GM12878 (cell line): Measurements from ENCODE around the gene PTPRN2. TPM values are rescaled to one million over a fixed set of nuclear protein-coding genes. Genes with fewer than 3 reads are reported as not detected.

Source experiments
- ATAC-seq: fragments of 200-7000 bp; cut with Tn5 transposase; 3 replicates; pipeline ENCODE4 v1.9.1; 2020; ENCODE audit warnings: mild to moderate bottlenecking, moderate library complexity
- BruUV-seq: library from RNA; stranded (reverse); fragments of 400-500 nt; replicated peaks from 2 replicates; lab custom pipeline; 2021; lab: Mats Ljungman, UMichigan
- CTCF ChIA-PET: fragments of 300-600 bp; sonication (Branson Sonifier 250); formaldehyde crosslinking; extraction: SDS; loops from one replicate; lab custom pipeline; 2021; ENCODE audit warnings: inconsistent platforms; lab: Yijun Ruan, JAX
- POLR2A ChIA-PET: fragments of 350-600 bp; formaldehyde crosslinking; extraction: SDS; loops from one replicate; lab custom pipeline; 2021; ENCODE audit warnings: inconsistent platforms; lab: Charles Lee
- RAD21 ChIA-PET: fragments of 300-600 bp; sonication (Branson Sonifier 250); formaldehyde crosslinking; loops from one replicate; lab custom pipeline; 2023; ENCODE audit warnings: antibody characterized with exemption; ENCODE audit not compliant: unreplicated experiment; lab: Charles Lee
- SMC1A ChIA-PET: fragments of 300-600 bp; sonication (Branson Sonifier 250); formaldehyde crosslinking; loops from one replicate; lab custom pipeline; 2023; ENCODE audit not compliant: unreplicated experiment, uncharacterized antibody; lab: Charles Lee
- DNase-seq: peaks from one replicate; pipeline ENCODE4 v3.0.0-alpha.2; 2011; ENCODE audit warnings: low read depth, low spot score
- FAIRE-seq: peaks from 3 replicates; lab custom pipeline; 2011; peaks lifted over from hg19 to GRCh38; lab: Jason Lieb, UNC
- H2AFZ ChIP-seq: 2 replicates; pipeline ENCODE4 v1.6.0; 2011; ENCODE audit warnings: low read depth, low read length, control low read depth; ENCODE audit not compliant: control insufficient read depth
- H3K27ac ChIP-seq: 2 replicates; pipeline ENCODE4 v1.5.1; 2011; ENCODE audit warnings: control low read depth; ENCODE audit not compliant: control insufficient read depth, insufficient read depth
- H3K27me3 ChIP-seq, 2 experiments: replicated peaks in 1 of 2; 2 replicates each; pipeline versions ENCODE4 v1.6.0 to v1.6.1; 2011; ENCODE audit warnings: low read length in 1 of 2; ENCODE audit not compliant: control insufficient read depth in 2 of 2, insufficient read depth in 2 of 2
- H3K36me3 ChIP-seq, 2 experiments: 2 replicates each; pipeline ENCODE4 v1.5.1; 2011; ENCODE audit warnings: low read length in 1 of 2; ENCODE audit not compliant: control insufficient read depth in 2 of 2, insufficient read depth in 2 of 2
- H3K4me1 ChIP-seq: 2 replicates; pipeline ENCODE4 v1.6.1; 2011; ENCODE audit warnings: mild to moderate bottlenecking, low read length, moderate library complexity, mixed read lengths; ENCODE audit not compliant: control insufficient read depth, insufficient read depth
- H3K4me2 ChIP-seq: 2 replicates; pipeline ENCODE4 v1.6.0; 2011; ENCODE audit warnings: control low read depth; ENCODE audit not compliant: control insufficient read depth, insufficient read depth
- H3K4me3 ChIP-seq: fragments of 200-600 bp; sonication (generic); 2 replicates; pipeline ENCODE4 v1.5.1; 2016
- H3K79me2 ChIP-seq: 2 replicates; pipeline ENCODE4 v1.6.0; 2011; ENCODE audit warnings: low read length; ENCODE audit not compliant: control insufficient read depth, insufficient read depth
- H3K9ac ChIP-seq: 2 replicates; pipeline ENCODE4 v1.8.0; 2011; ENCODE audit warnings: low read length, control low read depth, mixed read lengths; ENCODE audit not compliant: control insufficient read depth, insufficient read depth
- H3K9me3 ChIP-seq: replicated peaks from 3 replicates; pipeline ENCODE4 v1.5.1; 2011; ENCODE audit warnings: mild to moderate bottlenecking, low read length; ENCODE audit not compliant: control insufficient read depth, insufficient read depth
- H4K20me1 ChIP-seq: 2 replicates; pipeline ENCODE4 v1.6.0; 2011; ENCODE audit not compliant: control insufficient read depth, insufficient read depth
- BMI1 ChIP-seq: fragments of 450-650 bp; IDR thresholded peaks from 2 replicates; pipeline ENCODE4 v1.6.1; 2016; ENCODE audit warnings: mild to moderate bottlenecking, moderate library complexity, borderline replicate concordance
- CBFB ChIP-seq: IDR thresholded peaks from 2 replicates; pipeline ENCODE4 v1.6.1; 2016; ENCODE audit warnings: antibody characterized with exemption, low read depth
- CHD1 ChIP-seq: IDR thresholded peaks from 2 replicates; pipeline ENCODE4 v1.6.1; 2012; ENCODE audit warnings: low read depth, low read length, improper control_type of control experiment
- EED ChIP-seq: sonication (generic); IDR thresholded peaks from 2 replicates; pipeline ENCODE4 v1.6.1; 2016; ENCODE audit warnings: antibody characterized with exemption, low read depth
- EZH2 ChIP-seq: IDR thresholded peaks from 2 replicates; pipeline ENCODE4 v1.6.1; 2012; ENCODE audit warnings: low read depth, mild to moderate bottlenecking, control low read depth, inconsistent platforms, low read length, borderline replicate concordance; ENCODE audit not compliant: control insufficient read depth
- NR2C2 ChIP-seq: IDR thresholded peaks from 2 replicates; pipeline ENCODE4 v1.6.1; 2011; ENCODE audit warnings: borderline replicate concordance, low read depth; ENCODE audit not compliant: control insufficient read depth, insufficient read length
- RELA ChIP-seq: fragments of 450-650 bp; IDR thresholded peaks from 2 replicates; pipeline ENCODE4 v1.8.0; 2014; ENCODE audit warnings: borderline replicate concordance; ENCODE audit not compliant: partially characterized antibody
- RUNX3 ChIP-seq: IDR thresholded peaks from 2 replicates; pipeline ENCODE4 v1.6.1; 2012; ENCODE audit warnings: low read length, inconsistent platforms
- SIN3A ChIP-seq: IDR thresholded peaks from 2 replicates; pipeline ENCODE4 v1.6.1; 2012; ENCODE audit warnings: low read depth, low read length, improper control_type of control experiment
- ZBED1 ChIP-seq: IDR thresholded peaks from 2 replicates; pipeline ENCODE4 v1.6.1; 2016; ENCODE audit warnings: borderline replicate concordance
- ZNF24 ChIP-seq: fragments of 450-650 bp; IDR thresholded peaks from 2 replicates; pipeline ENCODE4 v1.6.1; 2017; ENCODE audit warnings: antibody characterized with exemption, mild to moderate bottlenecking
- WGBS: methylation state at CpG from one replicate; pipeline ENCODE4 v1.1.6; 2016; ENCODE audit warnings: low lambda C conversion rate; ENCODE audit not compliant: insufficient replicate concordance, insufficient coverage; ENCODE audit errors: missing lambda C conversion rate; 5-methylcytosine and 5-hydroxymethylcytosine counted together
- in situ Hi-C: fragments of 300-500 bp; cut with MboI; formaldehyde crosslinking; loops from 9 replicates; pipeline ENCODE4 v1.14.3; 2018; ENCODE audit warnings: mixed read lengths
- intact Hi-C: fragments of 100-400 bp; cut with micrococcal nuclease; formaldehyde crosslinking; loops from one replicate; pipeline ENCODE4 v1.14.2; 2022; ENCODE audit not compliant: unreplicated experiment
- polyA plus RNA-seq, 11 experiments: library from polyadenylated mRNA; depleted of rRNA in 4 of 11; unstranded in 6 of 11; stranded (reverse) in 5 of 11; fragments of >200 nt; fragmentation: Nextera tagmentation in 4 of 11; fragmentation: Illumina TruSeq in 1 of 11; extraction: Ambion mirVana in 4 of 11; extraction: Trizol in 1 of 11; gene quantifications; 1 replicate in 1 of 11; 2 replicates in 10 of 11; pipeline versions ENCODE4 v1.2.1 to v1.2.3, GENCODE V29; 2011 to 2016; ENCODE audit warnings: inconsistent platforms in 2 of 11, missing spikeins in 2 of 11, low read depth in 1 of 11
- total RNA-seq, 4 experiments: library from RNA; depleted of rRNA in 3 of 4; stranded (reverse); fragments of >200 nt in 3 of 4; fragmentation: Illumina TruSeq in 1 of 4; extraction: Trizol in 1 of 4; gene quantifications; 2 replicates each; pipeline versions ENCODE4 v1.2.1 to v1.2.3, GENCODE V29; 2013 to 2021
- TF ChIP-seq, protein P1 (sequence below): IDR thresholded peaks from 2 replicates; pipeline ENCODE4 v1.6.1; 2012; ENCODE audit warnings: low read length, inconsistent platforms
- TF ChIP-seq, protein P2 (sequence below): IDR thresholded peaks from 2 replicates; pipeline ENCODE4 v1.6.1; 2012; ENCODE audit warnings: low read depth, low read length, improper control_type of control experiment
- TF ChIP-seq, protein P3 (sequence below), 3 experiments: IDR thresholded peaks in 2 of 3; conservative IDR thresholded peaks in 1 of 3; 2 replicates each; pipeline ENCODE4 v1.5.1; 2011; ENCODE audit warnings: low read depth in 3 of 3, low read length in 3 of 3, mild to moderate bottlenecking in 3 of 3, control low read depth in 2 of 3, moderate library complexity in 2 of 3, inconsistent platforms in 1 of 3, mixed read lengths in 1 of 3; ENCODE audit not compliant: control insufficient read depth in 2 of 3, insufficient read depth in 1 of 3; ENCODE audit errors: extremely low read depth in 1 of 3
- TF ChIP-seq, protein P4 (sequence below): IDR thresholded peaks from 2 replicates; pipeline ENCODE4 v1.6.1; 2011; ENCODE audit warnings: mild to moderate bottlenecking, low read depth, low read length, moderate library complexity; ENCODE audit not compliant: insufficient replicate concordance

PTPRN2 gene
- total and polyA plus RNA-seq, 10 of the 15 experiments (the other 5 are each of a cell fraction or from before 2014, with no cell fraction given): 5.4 TPM; not detected in 9

DNA sequence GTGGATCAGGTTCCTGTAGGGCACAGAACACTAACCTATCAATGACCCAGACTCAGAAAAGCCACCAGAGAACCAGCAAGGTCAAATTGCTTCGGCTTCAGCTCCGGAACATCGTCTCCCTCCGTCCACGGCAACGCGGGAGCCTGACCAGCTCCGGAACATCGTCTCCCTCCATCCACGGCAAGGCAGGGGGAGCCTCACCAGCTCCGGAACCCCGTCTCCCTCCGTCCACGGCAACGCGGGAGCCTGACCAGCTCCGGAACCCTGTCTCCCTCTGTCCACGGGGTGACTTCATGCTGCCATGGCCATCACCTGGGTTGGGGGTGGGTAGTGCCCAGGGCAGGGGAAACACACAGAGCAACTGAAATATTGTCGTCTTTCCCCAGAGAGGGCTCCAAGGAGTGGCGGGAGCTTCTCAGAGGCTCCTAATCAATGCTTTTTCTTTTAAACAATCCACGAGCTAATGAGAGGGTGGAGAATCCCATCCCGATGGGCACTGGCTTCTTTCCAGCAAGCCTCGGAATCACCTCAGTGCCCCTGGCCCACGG is 847.3 kb downstream of the PTPRN2 start (continued):
- TF ChIP-seq, protein P1, sequence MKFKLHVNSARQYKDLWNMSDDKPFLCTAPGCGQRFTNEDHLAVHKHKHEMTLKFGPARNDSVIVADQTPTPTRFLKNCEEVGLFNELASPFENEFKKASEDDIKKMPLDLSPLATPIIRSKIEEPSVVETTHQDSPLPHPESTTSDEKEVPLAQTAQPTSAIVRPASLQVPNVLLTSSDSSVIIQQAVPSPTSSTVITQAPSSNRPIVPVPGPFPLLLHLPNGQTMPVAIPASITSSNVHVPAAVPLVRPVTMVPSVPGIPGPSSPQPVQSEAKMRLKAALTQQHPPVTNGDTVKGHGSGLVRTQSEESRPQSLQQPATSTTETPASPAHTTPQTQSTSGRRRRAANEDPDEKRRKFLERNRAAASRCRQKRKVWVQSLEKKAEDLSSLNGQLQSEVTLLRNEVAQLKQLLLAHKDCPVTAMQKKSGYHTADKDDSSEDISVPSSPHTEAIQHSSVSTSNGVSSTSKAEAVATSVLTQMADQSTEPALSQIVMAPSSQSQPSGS: no peak

DNA sequence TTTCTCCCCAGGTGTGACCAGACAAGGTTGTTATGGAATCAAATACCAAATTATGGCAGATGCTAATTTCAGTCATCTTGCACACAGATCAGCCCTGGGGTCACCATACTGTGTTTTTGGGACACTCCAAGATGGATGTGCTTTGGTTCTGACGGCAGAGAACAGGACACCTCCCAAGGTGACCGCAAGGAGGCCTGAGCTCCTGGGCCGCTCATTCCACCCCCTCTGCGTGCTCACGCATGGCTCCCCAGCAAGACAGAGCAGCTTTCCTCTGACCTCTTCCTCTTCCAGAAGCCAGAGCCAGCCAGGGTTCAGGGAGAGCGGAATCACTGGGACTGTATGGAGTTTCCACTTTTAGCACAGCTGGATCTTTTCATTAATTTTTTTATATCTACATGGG is 848.0 kb downstream of the PTPRN2 start:
- FAIRE-seq (no peak), DNase-seq (no peak), ATAC-seq (no peak)
- no peak overlapping the region for H3K27ac ChIP-seq
- no peaks in the 10 kb centered on the region for H3K4me1 ChIP-seq
- H3K4me2 ChIP-seq: no peak overlapping the region
- H4K20me1 ChIP-seq: no peaks in the 10 kb centered on the region
- H3K4me3 ChIP-seq: no peak overlapping the region
- no peaks in the 10 kb centered on the region for H3K79me2 ChIP-seq
- no TSS peak for BruUV-seq
- ChIA-PET POLR2A (no interaction called here), SMC1A (interaction anchor here (0.8 kb wide), 1 partner anchor 9 kb away, joined by 3 read pairs; no protein-coding TSS in a partner anchor), CTCF (no interaction called here), RAD21 (no interaction called here)
- H3K36me3 ChIP-seq: no peaks in the 10 kb centered on the region
- in situ Hi-C loops: no loop called here
- no peak overlapping the region for H2AFZ ChIP-seq
- no peaks in the 10 kb centered on the region for H3K27me3 ChIP-seq
- WGBS: 61% methylated on average over 6 of the region's 6 CpGs
- intact Hi-C loops: no loop called here
- H3K9ac ChIP-seq: no peak overlapping the region
- H3K9me3 ChIP-seq: no peaks in the 10 kb centered on the region; the same call in 2 of the 3 replicates
- no peak for TF ChIP-seq RELA
- no peak for TF ChIP-seq EZH2
- no peak for TF ChIP-seq ZBED1
- TF ChIP-seq, protein P2, sequence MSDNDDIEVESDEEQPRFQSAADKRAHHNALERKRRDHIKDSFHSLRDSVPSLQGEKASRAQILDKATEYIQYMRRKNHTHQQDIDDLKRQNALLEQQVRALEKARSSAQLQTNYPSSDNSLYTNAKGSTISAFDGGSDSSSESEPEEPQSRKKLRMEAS: no peak
- no peak for TF ChIP-seq EED
- TF ChIP-seq NR2C2: no peak
- TF ChIP-seq, protein P3, sequence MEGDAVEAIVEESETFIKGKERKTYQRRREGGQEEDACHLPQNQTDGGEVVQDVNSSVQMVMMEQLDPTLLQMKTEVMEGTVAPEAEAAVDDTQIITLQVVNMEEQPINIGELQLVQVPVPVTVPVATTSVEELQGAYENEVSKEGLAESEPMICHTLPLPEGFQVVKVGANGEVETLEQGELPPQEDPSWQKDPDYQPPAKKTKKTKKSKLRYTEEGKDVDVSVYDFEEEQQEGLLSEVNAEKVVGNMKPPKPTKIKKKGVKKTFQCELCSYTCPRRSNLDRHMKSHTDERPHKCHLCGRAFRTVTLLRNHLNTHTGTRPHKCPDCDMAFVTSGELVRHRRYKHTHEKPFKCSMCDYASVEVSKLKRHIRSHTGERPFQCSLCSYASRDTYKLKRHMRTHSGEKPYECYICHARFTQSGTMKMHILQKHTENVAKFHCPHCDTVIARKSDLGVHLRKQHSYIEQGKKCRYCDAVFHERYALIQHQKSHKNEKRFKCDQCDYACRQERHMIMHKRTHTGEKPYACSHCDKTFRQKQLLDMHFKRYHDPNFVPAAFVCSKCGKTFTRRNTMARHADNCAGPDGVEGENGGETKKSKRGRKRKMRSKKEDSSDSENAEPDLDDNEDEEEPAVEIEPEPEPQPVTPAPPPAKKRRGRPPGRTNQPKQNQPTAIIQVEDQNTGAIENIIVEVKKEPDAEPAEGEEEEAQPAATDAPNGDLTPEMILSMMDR (IDR thresholded peaks at IDR 0.05 in 2 of 3, conservative IDR thresholded peaks at IDR 0.05 in 1 of 3; ENCODE audit: control insufficient read depth in 2 of 3, extremely low read depth in 1 of 3, insufficient read depth in 1 of 3, low read depth in 3 of 3, low read length in 3 of 3): no peak
- TF ChIP-seq SIN3A: no peak
- TF ChIP-seq RUNX3: no peak
- no peak for TF ChIP-seq BMI1
- no peak for TF ChIP-seq CHD1
- no peak for TF ChIP-seq CBFB
- TF ChIP-seq, protein P4, sequence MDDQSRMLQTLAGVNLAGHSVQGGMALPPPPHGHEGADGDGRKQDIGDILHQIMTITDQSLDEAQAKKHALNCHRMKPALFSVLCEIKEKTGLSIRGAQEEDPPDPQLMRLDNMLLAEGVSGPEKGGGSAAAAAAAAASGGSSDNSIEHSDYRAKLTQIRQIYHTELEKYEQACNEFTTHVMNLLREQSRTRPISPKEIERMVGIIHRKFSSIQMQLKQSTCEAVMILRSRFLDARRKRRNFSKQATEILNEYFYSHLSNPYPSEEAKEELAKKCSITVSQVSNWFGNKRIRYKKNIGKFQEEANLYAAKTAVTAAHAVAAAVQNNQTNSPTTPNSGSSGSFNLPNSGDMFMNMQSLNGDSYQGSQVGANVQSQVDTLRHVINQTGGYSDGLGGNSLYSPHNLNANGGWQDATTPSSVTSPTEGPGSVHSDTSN: no peak
- no peak for TF ChIP-seq ZNF24
